ENCODE data around the gene SSH3.

SSH3 gene

DNA sequence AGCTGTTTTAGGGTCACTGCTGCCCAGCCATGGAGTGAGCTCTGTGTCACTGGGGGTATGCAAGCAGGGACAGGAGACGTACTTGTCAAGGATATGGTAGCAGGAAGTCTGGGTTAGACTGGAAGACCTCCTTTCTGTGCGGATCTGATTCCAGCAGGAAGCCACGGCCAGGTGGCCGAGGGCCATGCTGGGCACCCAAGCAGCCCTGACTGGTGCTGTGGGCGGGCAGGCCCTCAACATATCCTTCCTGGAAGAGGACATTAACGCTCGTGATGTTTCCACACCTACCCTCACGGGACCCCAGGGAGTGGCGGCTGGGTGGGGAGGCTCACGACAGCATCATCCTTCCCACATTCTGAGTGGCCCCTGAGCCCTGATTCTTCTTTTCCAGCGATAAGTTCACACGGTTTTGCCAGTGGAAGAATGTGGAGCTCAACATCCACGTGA, 23.0 kb upstream of the SSH3 start:
- no peak for DNase-seq (ENCODE audit: low read depth)

DNA sequence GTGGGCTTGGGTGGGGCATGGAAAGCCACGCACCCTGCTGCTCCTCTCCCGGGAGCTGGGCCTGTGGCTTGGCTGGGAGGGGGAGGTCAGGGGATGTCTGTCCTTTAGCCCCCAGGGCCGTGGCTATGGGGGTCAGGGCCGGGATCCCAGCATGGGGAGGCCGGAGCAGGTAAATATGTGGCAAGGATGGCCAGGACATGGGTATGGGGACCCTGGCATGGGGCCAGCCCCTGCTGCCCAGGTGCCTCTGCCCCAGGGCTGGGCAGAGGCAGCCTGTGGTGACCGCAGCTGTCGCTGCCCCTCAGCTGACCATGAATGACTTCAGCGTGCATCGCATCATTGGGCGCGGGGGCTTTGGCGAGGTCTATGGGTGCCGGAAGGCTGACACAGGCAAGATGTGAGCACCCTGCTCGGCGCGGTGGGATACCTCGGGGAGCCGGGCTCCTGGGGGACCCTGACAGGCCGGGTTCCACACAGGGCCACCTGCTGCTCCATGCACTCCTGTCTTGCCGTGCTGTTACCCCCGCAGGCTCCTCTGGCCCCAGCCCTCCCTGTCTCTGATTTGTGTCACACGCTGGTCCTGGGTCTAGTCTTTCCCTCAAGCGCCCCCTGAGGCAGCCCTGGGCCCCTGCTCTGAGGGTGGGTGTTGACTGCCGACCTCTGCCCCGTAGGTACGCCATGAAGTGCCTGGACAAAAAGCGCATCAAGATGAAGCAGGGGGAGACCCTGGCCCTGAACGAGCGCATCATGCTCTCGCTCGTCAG, 22.4 kb upstream of the SSH3 start:
- DNase-seq (ENCODE audit: low read depth), result no peak

DNA sequence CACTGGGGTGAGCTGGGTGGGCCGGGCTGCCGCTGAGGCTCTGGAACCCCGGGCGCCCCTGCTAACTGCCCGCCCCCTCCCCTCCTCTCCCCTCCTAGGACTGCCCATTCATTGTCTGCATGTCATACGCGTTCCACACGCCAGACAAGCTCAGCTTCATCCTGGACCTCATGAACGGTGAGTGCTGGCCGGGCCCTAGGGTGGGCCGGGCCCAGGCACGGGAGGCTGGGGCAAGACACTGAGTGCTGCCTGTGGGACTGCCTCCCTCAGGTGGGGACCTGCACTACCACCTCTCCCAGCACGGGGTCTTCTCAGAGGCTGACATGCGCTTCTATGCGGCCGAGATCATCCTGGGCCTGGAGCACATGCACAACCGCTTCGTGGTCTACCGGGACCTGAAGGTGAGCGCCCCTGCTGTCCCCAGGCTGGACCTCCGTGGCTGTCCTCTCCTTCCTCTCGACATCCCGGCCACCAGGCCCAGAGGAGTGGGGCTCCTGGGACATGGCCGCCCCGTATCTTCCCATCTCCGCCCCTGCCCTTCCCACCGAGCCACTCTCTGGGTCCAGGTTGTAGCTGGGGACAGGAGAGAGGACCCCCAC, 21.7 kb upstream of the SSH3 start:
- no peak for DNase-seq (ENCODE audit: low read depth)

DNA sequence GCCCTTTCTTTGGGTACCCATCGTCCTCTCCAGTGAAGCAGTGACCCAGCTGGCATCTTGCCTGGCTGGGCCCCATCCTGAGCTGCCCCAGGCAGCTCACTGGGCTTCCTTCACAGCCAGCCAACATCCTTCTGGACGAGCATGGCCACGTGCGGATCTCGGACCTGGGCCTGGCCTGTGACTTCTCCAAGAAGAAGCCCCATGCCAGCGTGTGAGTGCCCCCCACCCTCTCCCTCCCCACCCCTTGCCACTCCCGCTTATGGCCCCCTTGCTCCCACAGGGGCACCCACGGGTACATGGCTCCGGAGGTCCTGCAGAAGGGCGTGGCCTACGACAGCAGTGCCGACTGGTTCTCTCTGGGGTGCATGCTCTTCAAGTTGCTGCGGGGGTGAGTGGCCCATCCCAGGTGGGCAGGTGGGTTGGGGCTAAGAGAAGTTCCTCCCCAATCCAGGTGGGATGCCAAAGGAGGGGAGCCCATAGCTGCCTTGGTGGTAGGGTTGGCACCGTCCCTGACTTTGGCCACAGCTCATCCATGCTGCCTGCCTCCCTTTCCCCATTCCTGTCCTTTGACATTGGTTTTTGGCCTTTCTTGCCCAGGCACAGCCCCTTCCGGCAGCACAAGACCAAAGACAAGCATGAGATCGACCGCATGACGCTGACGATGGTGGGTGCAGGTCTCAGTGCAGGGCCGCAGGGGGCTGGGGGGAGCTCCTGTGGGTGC, 21.0 kb upstream of the SSH3 start:
- DNase-seq (ENCODE audit: low read depth), result no peak

DNA sequence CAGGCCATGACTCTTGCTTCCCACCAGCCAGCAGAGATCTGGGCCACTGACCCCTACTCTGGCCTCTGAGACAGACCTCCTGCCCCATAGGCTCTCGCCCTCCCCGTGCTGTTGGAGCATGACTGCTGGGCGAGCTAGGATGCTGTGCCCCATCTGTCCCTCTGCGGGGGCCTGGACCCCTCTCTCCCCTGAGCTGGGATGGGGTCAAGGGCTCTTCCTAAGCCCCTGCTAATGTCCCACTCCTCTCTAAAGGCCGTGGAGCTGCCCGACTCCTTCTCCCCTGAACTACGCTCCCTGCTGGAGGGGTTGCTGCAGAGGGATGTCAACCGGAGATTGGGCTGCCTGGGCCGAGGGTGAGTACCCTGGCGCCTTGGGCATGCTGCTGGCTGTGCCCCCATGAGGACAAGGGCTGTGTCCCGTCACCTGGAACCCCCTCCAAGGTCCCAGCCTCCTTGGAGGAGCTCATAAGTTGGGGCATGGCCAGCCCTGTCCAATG, 20.4 kb upstream of the SSH3 start:
- DNase-seq (ENCODE audit: low read depth), result no peak

DNA sequence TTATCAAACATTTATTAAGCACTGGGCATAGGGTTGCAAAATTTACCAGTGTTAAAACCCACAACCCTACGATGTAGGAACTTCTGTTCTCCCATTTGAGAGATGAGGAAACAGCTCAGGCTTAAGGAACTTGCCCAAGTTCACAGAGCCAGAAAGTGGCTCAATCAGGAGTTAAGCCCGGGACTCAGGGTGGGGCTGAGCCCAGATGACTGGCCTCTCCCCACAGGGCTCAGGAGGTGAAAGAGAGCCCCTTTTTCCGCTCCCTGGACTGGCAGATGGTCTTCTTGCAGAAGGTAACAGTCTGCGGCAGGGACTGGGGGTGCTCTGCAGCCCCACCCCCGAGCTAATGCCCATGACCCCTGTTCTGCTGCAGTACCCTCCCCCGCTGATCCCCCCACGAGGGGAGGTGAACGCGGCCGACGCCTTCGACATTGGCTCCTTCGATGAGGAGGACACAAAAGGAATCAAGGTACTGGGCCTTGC, 19.8 kb upstream of the SSH3 start:
- no peak for DNase-seq (ENCODE audit: low read depth)

DNA sequence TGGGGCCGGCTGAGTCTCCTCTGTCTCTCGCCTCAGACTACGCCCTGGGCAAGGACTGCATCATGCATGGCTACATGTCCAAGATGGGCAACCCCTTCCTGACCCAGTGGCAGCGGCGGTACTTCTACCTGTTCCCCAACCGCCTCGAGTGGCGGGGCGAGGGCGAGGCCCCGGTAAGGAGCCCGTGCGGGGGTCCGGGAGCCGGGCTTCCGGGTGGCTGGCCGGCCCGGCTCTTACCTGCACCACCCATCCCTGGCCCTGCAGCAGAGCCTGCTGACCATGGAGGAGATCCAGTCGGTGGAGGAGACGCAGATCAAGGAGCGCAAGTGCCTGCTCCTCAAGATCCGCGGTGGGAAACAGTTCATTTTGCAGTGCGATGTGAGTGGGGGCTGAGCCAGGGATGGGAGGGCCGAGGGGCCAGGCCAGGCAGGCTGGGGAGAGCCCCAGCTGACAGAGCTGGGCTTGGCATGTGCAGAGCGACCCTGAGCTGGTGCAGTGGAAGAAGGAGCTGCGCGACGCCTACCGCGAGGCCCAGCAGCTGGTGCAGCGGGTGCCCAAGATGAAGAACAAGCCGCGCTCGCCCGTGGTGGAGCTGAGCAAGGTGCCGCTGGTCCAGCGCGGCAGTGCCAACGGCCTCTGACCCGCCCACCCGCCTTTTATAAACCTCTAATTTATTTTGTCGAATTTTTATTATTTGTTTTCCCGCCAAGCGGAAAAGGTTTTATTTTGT, 18.4 kb upstream of the SSH3 start:
- no peak for DNase-seq (ENCODE audit: low read depth)

DNA sequence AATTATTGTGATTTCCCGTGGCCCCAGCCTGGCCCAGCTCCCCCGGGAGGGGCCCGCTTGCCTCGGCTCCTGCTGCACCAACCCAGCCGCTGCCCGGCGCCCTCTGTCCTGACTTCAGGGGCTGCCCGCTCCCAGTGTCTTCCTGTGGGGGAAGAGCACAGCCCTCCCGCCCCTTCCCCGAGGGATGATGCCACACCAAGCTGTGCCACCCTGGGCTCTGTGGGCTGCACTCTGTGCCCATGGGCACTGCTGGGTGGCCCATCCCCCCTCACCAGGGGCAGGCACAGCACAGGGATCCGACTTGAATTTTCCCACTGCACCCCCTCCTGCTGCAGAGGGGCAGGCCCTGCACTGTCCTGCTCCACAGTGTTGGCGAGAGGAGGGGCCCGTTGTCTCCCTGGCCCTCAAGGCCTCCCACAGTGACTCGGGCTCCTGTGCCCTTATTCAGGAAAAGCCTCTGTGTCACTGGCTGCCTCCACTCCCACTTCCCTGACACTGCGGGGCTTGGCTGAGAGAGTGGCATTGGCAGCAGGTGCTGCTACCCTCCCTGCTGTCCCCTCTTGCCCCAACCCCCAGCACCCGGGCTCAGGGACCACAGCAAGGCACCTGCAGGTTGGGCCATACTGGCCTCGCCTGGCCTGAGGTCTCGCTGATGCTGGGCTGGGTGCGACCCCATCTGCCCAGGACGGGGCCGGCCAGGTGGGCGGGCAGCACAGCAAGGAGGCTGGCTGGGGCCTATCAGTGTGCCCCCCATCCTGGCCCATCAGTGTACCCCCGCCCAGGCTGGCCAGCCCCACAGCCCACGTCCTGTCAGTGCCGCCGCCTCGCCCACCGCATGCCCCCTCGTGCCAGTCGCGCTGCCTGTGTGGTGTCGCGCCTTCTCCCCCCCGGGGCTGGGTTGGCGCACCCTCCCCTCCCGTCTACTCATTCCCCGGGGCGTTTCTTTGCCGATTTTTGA, 17.5 kb upstream of the SSH3 start:
- no peak for DNase-seq (ENCODE audit: low read depth)

DNA sequence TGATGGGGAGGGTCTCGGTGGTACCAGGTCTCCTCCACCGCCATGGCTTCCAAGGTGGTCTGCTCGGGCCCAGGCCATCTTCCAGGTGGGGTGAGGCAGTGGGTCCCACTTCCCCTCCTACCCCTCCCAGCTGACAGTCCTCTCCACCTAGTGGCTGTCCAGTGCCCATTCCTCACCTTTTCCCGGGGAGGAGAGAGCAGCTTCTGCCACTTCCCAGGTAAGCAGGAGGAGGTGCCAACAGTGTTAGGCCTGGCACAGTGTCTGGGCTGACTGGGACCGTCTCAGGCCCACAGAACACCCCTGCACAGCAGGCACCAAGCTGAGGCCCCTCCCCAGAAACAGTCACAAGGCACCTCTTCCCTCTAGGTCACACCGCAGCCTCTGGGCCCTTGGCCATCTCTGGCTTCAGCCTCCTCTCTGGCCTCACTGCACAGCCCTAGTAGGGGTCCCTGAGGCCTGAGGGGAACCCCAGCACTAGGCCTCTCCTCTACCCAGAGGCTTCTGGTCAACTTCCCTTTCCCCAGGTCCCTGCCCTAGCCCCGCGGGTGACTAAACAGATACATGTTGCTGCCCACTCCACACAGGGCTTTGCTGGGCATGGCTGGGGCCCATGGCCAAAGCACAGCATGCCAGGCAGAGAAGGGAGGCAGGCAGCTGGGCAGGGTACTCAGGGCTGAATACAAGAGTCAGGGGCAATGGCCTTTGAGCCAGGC, 16.6 kb upstream of the SSH3 start:
- DNase-seq (ENCODE audit: low read depth), result no peak

DNA sequence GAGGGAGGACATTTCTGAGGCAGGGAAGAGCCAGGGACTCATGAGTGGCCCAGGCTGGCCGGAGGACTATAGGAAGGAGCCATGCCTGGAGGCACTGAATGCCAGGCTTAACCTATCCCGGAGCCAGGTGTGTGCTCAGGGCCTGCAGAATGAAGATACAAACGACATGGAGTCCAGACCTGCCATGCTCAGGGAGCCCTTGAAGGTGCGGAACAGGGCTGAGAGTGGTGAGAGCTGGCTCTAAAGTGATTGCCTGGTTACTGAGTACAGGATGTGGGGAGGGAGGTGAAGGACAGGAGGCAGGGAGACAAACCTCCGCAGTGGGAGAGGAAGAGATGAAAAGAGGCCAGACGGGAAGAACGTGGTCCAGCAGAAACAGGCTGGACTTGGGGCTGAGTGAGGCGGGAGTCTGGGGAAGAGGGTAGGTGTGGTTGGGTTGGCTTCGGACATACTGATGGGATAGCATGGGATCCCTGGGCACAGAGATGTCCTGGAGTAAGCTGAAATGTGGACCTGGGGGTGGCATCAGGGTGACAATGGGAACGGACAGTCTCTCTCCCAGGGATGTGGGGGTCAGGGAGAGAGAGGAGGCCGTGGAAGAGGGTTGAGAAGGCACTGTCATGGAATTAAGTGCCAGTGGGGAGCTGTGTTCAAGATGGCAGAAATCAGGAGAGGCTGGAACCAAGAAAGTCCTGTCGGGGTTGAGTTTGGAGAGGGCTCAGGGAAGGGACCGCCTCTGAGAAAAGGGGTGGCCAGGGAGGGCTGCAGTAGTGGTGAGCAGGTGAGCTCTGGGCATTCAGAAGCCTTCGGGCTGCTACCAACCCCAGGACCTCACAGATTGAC, 15.8 kb upstream of the SSH3 start:
- DNase-seq (ENCODE audit: low read depth), result no peak

DNA sequence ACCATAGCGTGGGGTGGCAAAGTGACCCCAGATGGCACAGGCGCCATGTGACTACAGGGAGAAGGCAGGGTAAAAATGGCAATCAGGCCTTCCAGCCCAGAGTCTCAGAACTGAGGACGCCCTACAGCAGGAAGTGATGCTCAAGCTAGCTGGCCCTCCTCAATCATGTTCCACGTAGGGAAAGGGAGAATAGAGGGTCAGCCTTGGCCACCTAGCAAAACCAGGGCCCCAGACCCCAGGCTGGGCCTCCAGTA, 15.2 kb upstream of the SSH3 start:
- DNase-seq (ENCODE audit: low read depth), result no peak

DNA sequence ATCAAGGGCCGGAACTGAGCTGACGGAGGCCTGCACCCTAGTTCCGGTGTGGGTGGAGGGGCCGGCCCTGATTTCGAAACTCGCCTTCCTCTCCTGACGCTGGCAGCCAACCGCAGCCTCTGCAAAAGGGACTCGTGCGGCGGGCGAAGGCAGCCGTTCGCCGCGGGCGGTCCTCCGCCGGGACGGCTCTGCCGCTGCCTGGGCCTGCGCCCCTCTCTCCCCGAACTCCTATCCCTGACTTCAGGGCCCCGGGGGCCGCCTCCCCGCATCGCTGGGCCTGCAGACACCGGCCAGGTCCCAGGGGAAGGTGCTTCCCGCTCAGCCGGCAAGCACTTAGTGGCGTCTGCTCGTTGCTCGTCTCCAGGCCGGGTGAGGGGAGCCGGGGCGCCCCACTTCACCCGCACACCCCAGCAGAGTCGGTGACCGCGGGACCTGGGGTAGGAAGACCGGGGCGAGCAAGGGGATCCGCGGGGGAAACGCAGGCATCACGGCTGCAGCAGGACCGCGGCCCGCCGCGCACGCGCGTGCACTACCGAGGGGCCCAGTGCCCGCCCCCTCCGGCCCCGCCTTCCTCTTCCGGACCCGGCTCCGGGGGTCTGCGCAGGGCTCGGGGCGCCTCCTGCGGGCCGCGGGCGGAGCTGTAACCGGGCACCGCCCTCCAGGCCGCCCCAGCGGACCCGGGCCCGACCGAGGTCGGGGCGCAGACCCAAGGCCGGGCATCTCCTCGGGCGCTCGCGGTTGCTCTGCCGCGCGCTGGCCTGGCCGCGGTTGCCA, 14.7 kb upstream of the SSH3 start:
- peak; percentile 76 for DNase-seq (ENCODE audit: low read depth)

DNA sequence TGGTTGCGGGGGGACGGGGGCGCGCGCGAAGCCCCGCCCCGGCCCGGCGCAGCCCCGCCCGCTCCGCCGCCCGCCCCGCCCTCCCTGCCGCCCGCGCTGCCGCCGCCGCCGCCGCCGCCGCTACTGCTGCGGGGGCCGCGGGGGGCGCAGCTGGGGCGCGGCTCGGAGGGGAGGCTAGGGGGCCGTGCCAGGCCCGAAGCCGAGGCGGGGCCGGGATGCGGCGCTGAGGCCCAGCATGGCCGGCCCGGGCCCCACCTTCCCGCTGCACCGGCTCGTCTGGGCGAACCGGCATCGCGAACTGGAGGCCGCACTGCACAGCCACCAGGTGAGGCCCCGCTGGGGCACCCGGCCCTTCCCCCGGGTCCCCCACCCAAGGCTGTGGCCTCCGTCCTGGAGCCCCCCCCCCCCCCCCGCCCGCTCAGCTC, 14.1 kb upstream of the SSH3 start, which contains the start of gene ANKRD13D:
TSS of gene ANKRD13D (plus strand) at position 78 of the 425 bp plus-strand sequence. CDS start at position 236, 158 bp downstream.
- no peak for DNase-seq (ENCODE audit: low read depth)

DNA sequence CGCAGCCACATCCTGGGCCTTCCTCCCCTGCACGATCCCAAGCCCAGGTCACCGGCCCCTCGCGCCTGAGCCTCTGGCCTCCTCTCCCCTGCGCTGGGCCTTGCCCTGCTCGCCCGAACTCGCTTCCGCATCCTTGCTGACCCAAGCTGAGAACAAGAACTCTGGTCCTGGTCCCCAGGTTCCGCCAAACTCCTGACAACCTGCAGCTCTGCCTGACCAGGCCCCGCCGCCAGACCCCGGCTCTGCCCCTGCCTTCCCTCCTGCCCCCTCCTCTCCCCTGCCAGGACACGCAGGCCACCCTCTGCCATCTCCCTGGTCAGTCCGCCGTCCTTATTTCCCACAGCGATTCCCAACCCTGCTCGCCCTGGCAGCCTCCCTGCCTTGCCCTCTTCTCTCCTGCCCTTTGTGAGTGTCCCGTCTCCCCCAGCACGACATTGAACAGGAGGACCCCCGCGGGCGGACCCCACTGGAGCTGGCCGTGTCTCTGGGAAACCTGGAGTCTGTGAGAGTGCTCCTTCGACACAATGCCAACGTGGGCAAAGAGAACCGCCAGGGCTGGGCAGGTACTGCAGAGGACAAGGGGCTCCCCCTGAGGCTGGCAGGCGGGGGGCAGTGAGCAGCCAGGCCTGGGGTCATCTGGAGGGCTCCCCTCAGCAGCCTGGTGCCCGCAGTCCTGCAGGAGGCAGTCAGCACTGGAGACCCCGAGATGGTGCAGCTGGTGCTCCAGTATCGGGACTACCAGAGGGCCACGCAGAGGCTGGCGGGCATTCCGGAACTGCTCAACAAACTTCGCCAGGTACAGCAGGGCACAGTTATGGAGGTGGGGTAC, 13.5 kb upstream of the SSH3 start:
- no peak for DNase-seq (ENCODE audit: low read depth)

DNA sequence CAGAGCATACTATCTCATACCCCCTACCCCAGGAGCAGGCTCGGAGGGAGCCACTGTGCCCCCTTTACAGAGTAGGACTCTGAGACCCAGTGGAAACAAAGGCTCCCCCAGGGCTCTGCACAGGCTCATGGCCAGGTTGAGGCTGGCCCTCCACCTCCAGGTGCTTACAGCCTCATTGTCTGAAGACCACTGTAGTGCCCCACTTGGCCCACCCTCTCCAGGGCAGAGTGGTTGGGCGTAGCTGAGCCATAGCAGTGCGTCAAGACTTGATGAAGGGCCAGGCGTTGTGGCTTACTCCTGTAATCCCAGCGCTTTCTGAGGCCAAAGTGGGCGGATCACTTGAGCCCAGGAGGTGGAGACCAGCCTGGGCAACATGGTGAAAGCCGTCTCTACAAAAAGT, 12.5 kb upstream of the SSH3 start:
- no peak for DNase-seq (ENCODE audit: low read depth)

DNA sequence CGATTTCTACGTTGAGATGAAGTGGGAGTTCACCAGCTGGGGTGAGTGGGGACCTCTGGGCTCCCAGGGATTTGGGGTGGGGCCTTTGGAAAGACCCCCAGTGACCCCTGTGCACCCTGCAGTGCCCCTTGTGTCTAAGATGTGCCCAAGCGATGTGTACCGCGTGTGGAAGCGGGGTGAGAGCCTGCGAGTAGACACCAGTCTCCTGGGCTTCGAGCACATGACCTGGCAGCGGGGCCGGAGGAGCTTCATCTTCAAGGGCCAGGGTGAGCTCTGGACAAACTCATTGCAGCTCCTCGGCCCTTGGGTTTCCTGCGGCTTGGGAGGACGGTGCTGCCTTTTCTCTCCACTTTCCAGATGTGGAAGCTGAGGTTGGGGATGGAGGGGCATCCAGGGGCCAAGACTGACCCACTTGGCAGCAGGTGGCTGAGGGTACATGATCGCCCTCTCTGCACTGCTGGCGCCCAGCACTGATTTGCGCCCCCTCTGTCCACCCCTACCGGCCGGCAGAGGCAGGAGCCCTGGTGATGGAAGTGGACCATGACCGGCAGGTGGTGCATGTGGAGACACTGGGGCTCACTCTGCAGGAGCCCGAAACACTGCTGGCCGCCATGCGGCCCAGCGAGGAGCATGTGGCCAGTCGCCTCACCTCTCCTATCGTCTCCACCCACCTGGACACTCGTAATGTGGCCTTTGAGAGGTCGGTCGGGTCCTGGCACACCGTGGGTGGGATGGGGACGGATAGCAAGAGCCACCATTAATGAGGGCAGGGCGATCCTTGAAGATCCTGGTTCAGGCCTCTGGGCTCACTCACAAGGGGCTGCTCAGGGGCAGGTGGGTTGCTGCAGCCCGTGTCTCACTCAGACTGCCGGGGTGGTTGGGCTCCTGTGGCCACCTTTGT, 11.6 kb upstream of the SSH3 start:
- DNase-seq (ENCODE audit: low read depth), result no peak

DNA sequence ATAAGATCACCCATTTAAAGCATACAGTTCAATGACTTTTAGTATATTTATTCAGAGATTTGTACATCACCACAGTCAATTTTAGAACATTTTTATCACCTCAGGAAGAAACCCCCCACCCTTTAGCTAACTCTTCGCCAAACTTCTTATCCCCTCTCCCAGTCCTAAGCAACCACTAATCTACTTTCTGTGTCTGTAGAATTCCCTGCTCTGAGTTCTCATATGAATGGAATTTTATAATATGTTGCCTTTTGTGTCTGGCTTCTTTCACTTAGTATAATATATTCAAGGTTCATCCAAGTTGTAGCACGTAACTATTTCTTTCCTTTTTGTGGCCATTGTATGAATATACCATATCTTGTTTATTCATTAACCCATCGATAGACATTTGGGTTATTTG, 10.7 kb upstream of the SSH3 start:
- no peak for DNase-seq (ENCODE audit: low read depth)

Data from stimulated activated CD8-positive, alpha-beta memory T cell treated with anti-CD3 and anti-CD28 coated beads, Interleukin-7, amount 100 ng/mL, for 24 hours (primary cell).